ENCODE data around the gene TOX3. TPM values are rescaled to one million over a fixed set of nuclear protein-coding genes. Genes with fewer than 3 reads are reported as not detected.

TOX3 gene
- total RNA-seq, 1 experiment from 2014 or later = not detected

GRCh38 chr16:52487849-52488457 lies 59.0 kb downstream of the TOX3 start:
- ChIA-PET POLR2A (no interaction called here), CTCF (no interaction called here)
- H3K27me3 Mint-ChIP-seq (ENCODE audit: insufficient read depth, unreplicated experiment) = no peaks in the 10 kb centered on the region
- DNase-seq (ENCODE audit: unreplicated experiment) = no peak
- intact Hi-C loops (cut with micrococcal nuclease) = no loop called here
- no peak overlapping the region for H3K4me3 Mint-ChIP-seq (ENCODE audit: unreplicated experiment)
- no peaks in the 10 kb centered on the region for H3K36me3 Mint-ChIP-seq (ENCODE audit: insufficient read depth, unreplicated experiment)
- TF ChIP-seq CTCF (IDR thresholded peaks at IDR 0.05; ENCODE audit: unreplicated experiment) = no peak
- H3K27ac Mint-ChIP-seq (ENCODE audit: low read depth, unreplicated experiment) = no peak overlapping the region
- BruUV-seq (replicated peaks) = no TSS peak
- peaks cover 8% of the 10 kb centered on the region for H3K9me3 Mint-ChIP-seq (ENCODE audit: unreplicated experiment)
- H3K4me1 Mint-ChIP-seq (ENCODE audit: insufficient read depth, unreplicated experiment) = no peaks in the 10 kb centered on the region

GRCh38 chr16:52480237-52480636 lies 66.7 kb downstream of the TOX3 start:
- no peak for TF ChIP-seq CTCF (IDR thresholded peaks at IDR 0.05; ENCODE audit: unreplicated experiment)
- Mint-ChIP-seq H3K4me1 (ENCODE audit: insufficient read depth, unreplicated experiment) (no peaks in the 10 kb centered on the region), H3K27ac (ENCODE audit: low read depth, unreplicated experiment) (no peak overlapping the region), H3K9me3 (ENCODE audit: unreplicated experiment) (peaks cover 8% of the 10 kb centered on the region), H3K36me3 (ENCODE audit: insufficient read depth, unreplicated experiment) (no peaks in the 10 kb centered on the region), H3K27me3 (ENCODE audit: insufficient read depth, unreplicated experiment) (peaks cover 16% of the 10 kb centered on the region), H3K4me3 (ENCODE audit: unreplicated experiment) (no peak overlapping the region)
- no peak for DNase-seq (ENCODE audit: unreplicated experiment)
- intact Hi-C loops (cut with micrococcal nuclease) = no loop called here
- CTCF ChIA-PET = no interaction called here
- POLR2A ChIA-PET = no interaction called here
- BruUV-seq (replicated peaks) = no TSS peak

GRCh38 chr16:52476111-52476510 lies 70.8 kb downstream of the TOX3 start:
- H3K36me3 Mint-ChIP-seq (ENCODE audit: insufficient read depth, unreplicated experiment) = no peaks in the 10 kb centered on the region

GRCh38 chr16:52474679-52475078 lies 72.3 kb downstream of the TOX3 start:
- TF ChIP-seq CTCF (IDR thresholded peaks at IDR 0.05; ENCODE audit: unreplicated experiment) = no peak
- Mint-ChIP-seq H3K27me3 (ENCODE audit: insufficient read depth, unreplicated experiment) (peaks cover 16% of the 10 kb centered on the region), H3K4me3 (ENCODE audit: unreplicated experiment) (no peak overlapping the region), H3K36me3 (ENCODE audit: insufficient read depth, unreplicated experiment) (no peaks in the 10 kb centered on the region), H3K4me1 (ENCODE audit: insufficient read depth, unreplicated experiment) (no peaks in the 10 kb centered on the region), H3K9me3 (ENCODE audit: unreplicated experiment) (peaks cover 26% of the 10 kb centered on the region), H3K27ac (ENCODE audit: low read depth, unreplicated experiment) (no peak overlapping the region)
- no peak for DNase-seq (ENCODE audit: unreplicated experiment)
- ChIA-PET POLR2A (no interaction called here), CTCF (no interaction called here)
- intact Hi-C loops (cut with micrococcal nuclease) = no loop called here
- no TSS peak for BruUV-seq (replicated peaks)

More at GRCh38 chr16:52476111-52476510, 70.8 kb downstream of the TOX3 start:
- TF ChIP-seq CTCF (IDR thresholded peaks at IDR 0.05; ENCODE audit: unreplicated experiment) = no peak
- ChIA-PET POLR2A (no interaction called here), CTCF (no interaction called here)
- Mint-ChIP-seq H3K9me3 (ENCODE audit: unreplicated experiment) (peaks cover 26% of the 10 kb centered on the region), H3K4me3 (ENCODE audit: unreplicated experiment) (no peak overlapping the region), H3K4me1 (ENCODE audit: insufficient read depth, unreplicated experiment) (no peaks in the 10 kb centered on the region), H3K27ac (ENCODE audit: low read depth, unreplicated experiment) (no peak overlapping the region), H3K27me3 (ENCODE audit: insufficient read depth, unreplicated experiment) (peaks cover 16% of the 10 kb centered on the region)
- DNase-seq (ENCODE audit: unreplicated experiment) = no peak
- no TSS peak for BruUV-seq (replicated peaks)
- intact Hi-C loops (cut with micrococcal nuclease) = no loop called here

All from MCF 10A (cell line).